Smooth muscle cell (in vitro differentiated cells): ENCODE data around the gene JPH3. TPM values are rescaled to one million over a fixed set of nuclear protein-coding genes. Genes with fewer than 3 reads are reported as not detected.

Experiments used
- DNase-seq: peaks from one replicate; lab custom pipeline; 2025; ENCODE audit not compliant: unreplicated experiment; lab: John Stamatoyannopoulos, UW
- H2AFZ ChIP-seq: fragments of 200-600 bp; sonication (generic); 2 replicates; pipeline ENCODE4 v1.6.0; 2016; ENCODE audit warnings: antibody characterized with exemption, low read depth, mild to moderate bottlenecking
- H3F3A ChIP-seq: fragments of 200-600 bp; sonication (generic); 2 replicates; pipeline ENCODE4 v1.6.0; 2017; ENCODE audit warnings: antibody characterized with exemption, low read depth
- H3K27ac ChIP-seq: fragments of 200-600 bp; sonication (generic); 2 replicates; pipeline ENCODE4 v1.5.1; 2016; ENCODE audit warnings: low read depth, mild to moderate bottlenecking
- H3K27me3 ChIP-seq: fragments of 200-600 bp; sonication (generic); 2 replicates; pipeline ENCODE4 v1.6.1; 2016; ENCODE audit warnings: low read depth, mild to moderate bottlenecking
- H3K36me3 ChIP-seq: fragments of 200-600 bp; sonication (generic); 2 replicates; pipeline ENCODE4 v1.5.1; 2016; ENCODE audit warnings: low read depth
- H3K4me1 ChIP-seq: fragments of 200-600 bp; sonication (generic); 2 replicates; pipeline ENCODE4 v1.5.1; 2016; ENCODE audit warnings: low read depth
- H3K4me2 ChIP-seq: fragments of 200-600 bp; sonication (generic); 2 replicates; pipeline ENCODE4 v1.6.0; 2016; ENCODE audit warnings: mild to moderate bottlenecking
- H3K4me3 ChIP-seq: fragments of 200-600 bp; sonication (generic); 2 replicates; pipeline ENCODE4 v1.5.1; 2016; ENCODE audit warnings: mild to moderate bottlenecking
- H3K79me2 ChIP-seq: fragments of 200-600 bp; sonication (generic); 2 replicates; pipeline ENCODE4 v1.6.0; 2016; ENCODE audit warnings: low read depth, mild to moderate bottlenecking
- H3K9ac ChIP-seq: fragments of 200-600 bp; sonication (generic); 2 replicates; pipeline ENCODE4 v1.6.0; 2016; ENCODE audit warnings: low read depth
- H3K9me3 ChIP-seq: fragments of 200-600 bp; sonication (generic); replicated peaks from 2 replicates; pipeline ENCODE4 v1.5.1; 2016; ENCODE audit warnings: low read depth
- H4K20me1 ChIP-seq: fragments of 200-600 bp; sonication (generic); 2 replicates; pipeline ENCODE4 v1.6.0; 2016; ENCODE audit warnings: low read depth
- WGBS: methylation state at CpG from one replicate; pipeline ENCODE4 v1.1.7; 2016; ENCODE audit warnings: low lambda C conversion rate; 5-methylcytosine and 5-hydroxymethylcytosine counted together
- polyA plus RNA-seq: library from polyadenylated mRNA; unstranded; fragments of >200 nt; fragmentation: Nextera tagmentation; extraction: Ambion mirVana; gene quantifications from 2 replicates; pipeline ENCODE4 v1.2.1, GENCODE V29; 2016
- total RNA-seq: library from RNA; depleted of rRNA; stranded (reverse); fragments of >200 nt; gene quantifications from 2 replicates; pipeline ENCODE4 v1.2.3, GENCODE V29; 2014
- TF ChIP-seq, protein P1 (sequence below): fragments of 200-600 bp; sonication (generic); IDR thresholded peaks from 2 replicates; pipeline ENCODE4 v1.5.1; 2017; ENCODE audit warnings: borderline replicate concordance, mild to moderate bottlenecking, antibody characterized with exemption; ENCODE audit not compliant: insufficient read depth, poor library complexity, severe bottlenecking

Gene JPH3
- total and polyA plus RNA-seq, 2 experiments from 2014 or later: 2.1 to 2.4 TPM

DNA sequence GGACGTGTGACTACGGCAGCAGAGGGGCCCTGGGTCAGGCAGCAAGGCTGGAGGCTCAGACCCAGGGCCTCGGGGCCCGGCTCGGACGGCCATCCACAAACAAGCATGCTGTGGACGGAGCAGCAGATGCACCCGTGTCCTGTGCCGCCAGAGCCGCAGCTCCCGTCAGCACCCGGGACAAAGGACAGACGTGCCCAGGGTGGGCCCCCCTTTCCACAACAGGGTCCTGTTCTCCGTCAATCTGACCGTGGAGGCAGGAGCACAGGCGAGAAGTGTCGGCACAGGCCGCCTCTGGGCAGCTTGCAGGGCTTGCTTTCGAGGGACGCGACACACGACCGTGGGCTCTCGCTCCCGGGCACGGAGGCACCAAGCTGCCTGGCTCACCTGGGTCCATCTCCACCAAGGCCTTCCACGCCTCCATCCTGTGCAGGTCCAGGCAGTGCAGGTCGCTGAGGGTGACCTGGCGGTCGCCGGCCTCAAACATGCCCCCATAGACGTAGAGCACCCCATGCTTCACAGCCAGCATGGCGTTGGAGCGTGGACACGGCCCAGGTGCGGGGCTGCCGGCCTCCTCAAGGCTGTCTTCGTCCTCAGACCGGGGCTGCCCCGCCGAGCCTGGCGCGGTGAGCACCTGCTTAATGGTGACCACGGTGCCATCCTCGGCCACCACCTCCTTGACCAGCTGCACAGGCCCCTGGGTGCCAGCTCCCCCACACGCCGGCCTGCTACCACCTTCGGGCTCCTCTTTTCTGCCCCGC is 106.8 kb downstream of the JPH3 start:
- Histone ChIP-seq H3K9ac (no peak overlapping the region), H3F3A (no peaks in the 10 kb centered on the region), H3K36me3 (no peaks in the 10 kb centered on the region), H3K4me2 (no peak overlapping the region), H3K79me2 (no peaks in the 10 kb centered on the region), H3K9me3 (no peaks in the 10 kb centered on the region), H2AFZ (no peak overlapping the region), H3K27me3 (no peaks in the 10 kb centered on the region), H3K4me1 (peaks cover 3% of the 10 kb centered on the region), H3K27ac (no peak overlapping the region), H3K4me3 (no peak overlapping the region), H4K20me1 (peaks cover 4% of the 10 kb centered on the region)
- TF ChIP-seq, protein P1, sequence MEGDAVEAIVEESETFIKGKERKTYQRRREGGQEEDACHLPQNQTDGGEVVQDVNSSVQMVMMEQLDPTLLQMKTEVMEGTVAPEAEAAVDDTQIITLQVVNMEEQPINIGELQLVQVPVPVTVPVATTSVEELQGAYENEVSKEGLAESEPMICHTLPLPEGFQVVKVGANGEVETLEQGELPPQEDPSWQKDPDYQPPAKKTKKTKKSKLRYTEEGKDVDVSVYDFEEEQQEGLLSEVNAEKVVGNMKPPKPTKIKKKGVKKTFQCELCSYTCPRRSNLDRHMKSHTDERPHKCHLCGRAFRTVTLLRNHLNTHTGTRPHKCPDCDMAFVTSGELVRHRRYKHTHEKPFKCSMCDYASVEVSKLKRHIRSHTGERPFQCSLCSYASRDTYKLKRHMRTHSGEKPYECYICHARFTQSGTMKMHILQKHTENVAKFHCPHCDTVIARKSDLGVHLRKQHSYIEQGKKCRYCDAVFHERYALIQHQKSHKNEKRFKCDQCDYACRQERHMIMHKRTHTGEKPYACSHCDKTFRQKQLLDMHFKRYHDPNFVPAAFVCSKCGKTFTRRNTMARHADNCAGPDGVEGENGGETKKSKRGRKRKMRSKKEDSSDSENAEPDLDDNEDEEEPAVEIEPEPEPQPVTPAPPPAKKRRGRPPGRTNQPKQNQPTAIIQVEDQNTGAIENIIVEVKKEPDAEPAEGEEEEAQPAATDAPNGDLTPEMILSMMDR: no peak
- DNase-seq: no peak
- 95% methylated on average over 49 of the region's 49 CpGs for WGBS

DNA sequence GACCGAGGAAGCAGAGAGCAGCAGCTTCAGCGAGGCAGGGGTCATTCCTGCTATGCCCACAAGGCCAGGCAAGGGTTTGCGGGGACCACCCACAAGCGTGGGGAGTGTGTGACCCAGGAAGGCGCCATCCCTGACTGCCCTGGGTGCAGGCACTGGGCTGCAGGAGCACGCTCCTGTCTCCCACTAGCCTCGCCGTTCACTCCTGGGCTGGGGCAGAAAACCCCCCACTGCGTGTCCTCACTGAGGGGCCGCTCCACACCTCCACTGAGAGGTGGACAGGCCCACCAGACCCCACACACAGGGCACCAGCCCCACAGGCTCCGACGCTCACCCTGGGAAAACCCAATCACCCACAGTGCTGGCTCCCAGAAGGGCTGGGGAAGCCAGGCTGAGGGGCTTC is 107.4 kb downstream of the JPH3 start:
- DNase-seq: no peak
- Histone ChIP-seq H3K4me2 (no peak overlapping the region), H2AFZ (no peak overlapping the region), H4K20me1 (peaks cover 4% of the 10 kb centered on the region), H3F3A (no peaks in the 10 kb centered on the region), H3K9ac (no peak overlapping the region), H3K4me3 (no peak overlapping the region), H3K27me3 (no peaks in the 10 kb centered on the region), H3K36me3 (no peaks in the 10 kb centered on the region), H3K27ac (no peak overlapping the region), H3K9me3 (no peaks in the 10 kb centered on the region), H3K4me1 (peaks cover 3% of the 10 kb centered on the region), H3K79me2 (no peaks in the 10 kb centered on the region)
- TF ChIP-seq, protein P1: no peak
- 97% methylated on average over 12 of the region's 12 CpGs for WGBS

DNA sequence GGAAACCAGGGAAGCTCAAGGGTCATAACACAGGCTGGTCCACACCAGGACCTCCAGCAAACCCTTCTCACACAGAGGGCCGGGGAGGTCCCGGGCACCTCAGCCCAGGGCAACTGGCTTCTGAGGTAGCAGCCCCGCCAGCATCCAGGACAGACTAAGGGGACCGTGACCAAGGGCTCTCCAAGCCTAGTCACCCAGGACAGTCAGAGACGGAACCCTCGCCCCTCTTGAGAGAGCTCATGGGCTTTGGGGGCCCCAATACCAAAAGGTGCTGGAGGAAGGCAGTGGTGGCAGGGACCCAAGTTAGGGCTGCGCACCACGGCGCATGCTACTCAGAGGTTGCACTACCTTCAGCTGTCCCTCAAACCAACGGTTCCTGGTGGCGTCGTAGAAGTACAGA is 108.6 kb downstream of the JPH3 start:
- Histone ChIP-seq H3K27ac (no peak overlapping the region), H3K27me3 (no peaks in the 10 kb centered on the region), H3K79me2 (no peaks in the 10 kb centered on the region), H3K9me3 (no peaks in the 10 kb centered on the region), H3K4me2 (no peak overlapping the region), H3K9ac (no peak overlapping the region), H4K20me1 (no peaks in the 10 kb centered on the region), H3K36me3 (no peaks in the 10 kb centered on the region), H3K4me3 (no peak overlapping the region), H3K4me1 (no peaks in the 10 kb centered on the region), H2AFZ (no peak overlapping the region), H3F3A (no peaks in the 10 kb centered on the region)
- DNase-seq: no peak
- TF ChIP-seq, protein P1: no peak
- 95% methylated on average over 12 of the region's 12 CpGs for WGBS
